HEK293 (cell line): ENCODE results near the gene CHST5.

Experiments used
- CTCF ChIA-PET: fragments of 350-600 bp; formaldehyde crosslinking; extraction: SDS; loops from one replicate; lab custom pipeline; 2021; ENCODE audit warnings: antibody characterized with exemption; lab: Yijun Ruan, JAX
- POLR2A ChIA-PET: fragments of 300-600 bp; formaldehyde crosslinking; extraction: SDS; loops from one replicate; lab custom pipeline; 2020; ENCODE audit warnings: antibody characterized with exemption, inconsistent platforms; lab: Yijun Ruan, JAX
- H3K27ac ChIP-seq: fragments of 200-500 bp; sonication (Bioruptor generic); 2 replicates; pipeline ENCODE4 v1.5.1; 2014; ENCODE audit warnings: low read depth, low read length, control low read depth, inconsistent platforms; ENCODE audit errors: extremely low read depth
- H3K36me3 ChIP-seq, 2 experiments: fragments of 200-500 bp in 1 of 2; sonication (Bioruptor generic) in 1 of 2; 1 replicate in 1 of 2; 2 replicates in 1 of 2; pipeline ENCODE4 v1.5.1; 2014 to 2017; ENCODE audit warnings: inconsistent platforms in 2 of 2, low read length in 2 of 2; ENCODE audit not compliant: control insufficient read depth in 2 of 2, insufficient read depth in 1 of 2
- H3K4me1 ChIP-seq: fragments of 200-500 bp; sonication (Bioruptor generic); 2 replicates; pipeline ENCODE4 v1.5.1; 2014; ENCODE audit warnings: mild to moderate bottlenecking, low read length, inconsistent platforms; ENCODE audit not compliant: control insufficient read depth, insufficient read depth
- H3K4me3 ChIP-seq: 2 replicates; pipeline ENCODE4 v1.5.1; 2011; ENCODE audit warnings: low read depth, mild to moderate bottlenecking, control low read depth, low read length, moderate library complexity
- H3K9me3 ChIP-seq: fragments of 200-500 bp; sonication (Bioruptor generic); 2 replicates; pipeline ENCODE4 v1.5.1; 2014; ENCODE audit warnings: low read depth, low read length, inconsistent platforms; ENCODE audit not compliant: control insufficient read depth, insufficient read depth
- MEIS1 ChIP-seq: sonication (generic); formaldehyde crosslinking; IDR thresholded peaks from 2 replicates; pipeline ENCODE4 v1.8.1; 2022; ENCODE audit warnings: missing genetic modification reagents, mild to moderate bottlenecking, borderline replicate concordance
- SP2 ChIP-seq: fragments of 450-650 bp; formaldehyde crosslinking; IDR thresholded peaks from 2 replicates; pipeline ENCODE4 v1.5.1; 2016; ENCODE audit warnings: missing biosample characterization, missing genetic modification characterization
- ZBTB1 ChIP-seq: fragments of 450-650 bp; formaldehyde crosslinking; IDR thresholded peaks from 2 replicates; pipeline ENCODE4 v1.5.1; 2016; ENCODE audit warnings: missing biosample characterization, missing genetic modification characterization
- ZEB2 ChIP-seq: fragments of 450-650 bp; formaldehyde crosslinking; IDR thresholded peaks from 2 replicates; pipeline ENCODE4 v1.5.1; 2016; ENCODE audit warnings: missing biosample characterization, missing genetic modification characterization
- ZFP41 ChIP-seq: fragments of 450-650 bp; formaldehyde crosslinking; IDR thresholded peaks from 2 replicates; pipeline ENCODE4 v1.5.1; 2016; ENCODE audit warnings: missing biosample characterization, missing genetic modification characterization, borderline replicate concordance
- ZNF19 ChIP-seq: fragments of 450-650 bp; formaldehyde crosslinking; IDR thresholded peaks from 2 replicates; pipeline ENCODE4; 2016; ENCODE audit warnings: missing biosample characterization, missing genetic modification characterization, low read depth
- ZNF239 ChIP-seq: fragments of 450-650 bp; formaldehyde crosslinking; IDR thresholded peaks from 2 replicates; pipeline ENCODE4 v1.5.1; 2016; ENCODE audit warnings: missing biosample characterization, missing genetic modification characterization
- ZNF426 ChIP-seq: fragments of 450-650 bp; formaldehyde crosslinking; IDR thresholded peaks from 2 replicates; pipeline ENCODE4 v1.5.1; 2017; ENCODE audit warnings: missing biosample characterization, missing genetic modification characterization, mild to moderate bottlenecking, inconsistent platforms, moderate library complexity
- ZNF610 ChIP-seq: fragments of 450-650 bp; formaldehyde crosslinking; IDR thresholded peaks from 2 replicates; pipeline ENCODE4 v1.5.1; 2016; ENCODE audit warnings: missing biosample characterization, missing genetic modification characterization, borderline replicate concordance
- ZNF660 ChIP-seq: fragments of 450-650 bp; IDR thresholded peaks from 2 replicates; pipeline ENCODE4 v1.5.1; 2018; ENCODE audit warnings: missing biosample characterization, mild to moderate bottlenecking, missing genetic modification characterization
- ZXDB ChIP-seq: fragments of 450-650 bp; formaldehyde crosslinking; IDR thresholded peaks from 2 replicates; pipeline ENCODE4 v1.5.1; 2016; ENCODE audit warnings: missing biosample characterization, missing genetic modification characterization
- TF ChIP-seq, protein P1 (sequence below): fragments of 450-650 bp; formaldehyde crosslinking; IDR thresholded peaks from 2 replicates; pipeline ENCODE4 v1.5.1; 2017; ENCODE audit warnings: missing biosample characterization, missing genetic modification characterization
- TF ChIP-seq, protein P2 (sequence below): fragments of 450-650 bp; formaldehyde crosslinking; IDR thresholded peaks from 2 replicates; pipeline ENCODE4; 2016; ENCODE audit warnings: missing biosample characterization, missing genetic modification characterization
- TF ChIP-seq, protein P3 (sequence below): fragments of 450-650 bp; formaldehyde crosslinking; IDR thresholded peaks from 2 replicates; pipeline ENCODE4 v1.5.1; 2016; ENCODE audit warnings: missing biosample characterization, missing genetic modification characterization
- TF ChIP-seq, protein P4 (sequence below): fragments of 450-650 bp; formaldehyde crosslinking; IDR thresholded peaks from 2 replicates; pipeline ENCODE4 v1.5.1; 2016; ENCODE audit warnings: missing biosample characterization, missing genetic modification characterization
- TF ChIP-seq, protein P5 (sequence below): fragments of 450-650 bp; formaldehyde crosslinking; IDR thresholded peaks from 2 replicates; pipeline ENCODE4 v1.5.1; 2016; ENCODE audit warnings: missing biosample characterization, missing genetic modification characterization, low read depth
- TF ChIP-seq, protein P6 (sequence below): fragments of 450-650 bp; formaldehyde crosslinking; IDR thresholded peaks from 2 replicates; pipeline ENCODE4 v1.5.1; 2017; ENCODE audit warnings: missing biosample characterization, missing genetic modification characterization

CHST5 gene

DNA sequence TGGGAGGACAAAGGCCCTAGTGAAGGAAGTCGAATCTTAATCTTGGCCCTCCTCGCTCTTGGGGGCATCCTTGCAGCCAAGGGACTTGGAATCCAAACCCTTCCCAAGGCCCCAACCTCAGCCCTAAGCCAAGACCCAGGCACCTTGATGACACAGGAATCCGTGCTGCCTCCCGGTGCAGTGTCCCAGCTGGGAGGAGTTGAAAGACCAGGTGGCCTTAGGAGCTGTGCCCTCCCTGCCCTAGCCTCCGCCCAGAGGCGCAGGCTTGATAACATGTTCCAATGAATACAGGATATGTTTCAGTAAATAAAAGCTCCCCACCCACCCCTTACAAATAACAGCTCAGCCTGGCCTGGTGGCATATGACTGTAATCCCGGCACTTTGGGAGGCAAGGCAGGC, at the start of gene CHST5:
Gene CHST5, minus strand, starts transcription at position 208 of the 400 bp plus-strand sequence. CDS start 5,724 bp downstream, outside the sequence.
- Histone ChIP-seq H3K9me3 (no peaks in the 10 kb centered on the region), H3K27ac (no peak within 1 kb of the TSS), H3K4me3 (no peak within 1 kb of the TSS), H3K36me3 (no peaks in the 10 kb centered on the region), H3K4me1 (no peaks in the 10 kb centered on the region)
- CTCF ChIA-PET = interaction anchor here (0.6 to 1.8 kb wide), 4 partner anchors 13 to 71 kb away, joined by 3 to 11 read pairs (median 4); no protein-coding TSS in a partner anchor
- TF ChIP-seq ZXDB (tag by site-specific recombination) = no peak
- TF ChIP-seq, protein P1, sequence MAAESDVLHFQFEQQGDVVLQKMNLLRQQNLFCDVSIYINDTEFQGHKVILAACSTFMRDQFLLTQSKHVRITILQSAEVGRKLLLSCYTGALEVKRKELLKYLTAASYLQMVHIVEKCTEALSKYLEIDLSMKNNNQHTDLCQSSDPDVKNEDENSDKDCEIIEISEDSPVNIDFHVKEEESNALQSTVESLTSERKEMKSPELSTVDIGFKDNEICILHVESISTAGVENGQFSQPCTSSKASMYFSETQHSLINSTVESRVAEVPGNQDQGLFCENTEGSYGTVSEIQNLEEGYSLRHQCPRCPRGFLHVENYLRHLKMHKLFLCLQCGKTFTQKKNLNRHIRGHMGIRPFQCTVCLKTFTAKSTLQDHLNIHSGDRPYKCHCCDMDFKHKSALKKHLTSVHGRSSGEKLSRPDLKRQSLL (tag by site-specific recombination) = no peak
- TF ChIP-seq ZNF610 = no peak
- TF ChIP-seq ZEB2 (tag by site-specific recombination) = no peak
- no peak for TF ChIP-seq ZBTB1 (tag by site-specific recombination)
- TF ChIP-seq ZNF19 (tag by site-specific recombination) = no peak
- TF ChIP-seq, protein P2, sequence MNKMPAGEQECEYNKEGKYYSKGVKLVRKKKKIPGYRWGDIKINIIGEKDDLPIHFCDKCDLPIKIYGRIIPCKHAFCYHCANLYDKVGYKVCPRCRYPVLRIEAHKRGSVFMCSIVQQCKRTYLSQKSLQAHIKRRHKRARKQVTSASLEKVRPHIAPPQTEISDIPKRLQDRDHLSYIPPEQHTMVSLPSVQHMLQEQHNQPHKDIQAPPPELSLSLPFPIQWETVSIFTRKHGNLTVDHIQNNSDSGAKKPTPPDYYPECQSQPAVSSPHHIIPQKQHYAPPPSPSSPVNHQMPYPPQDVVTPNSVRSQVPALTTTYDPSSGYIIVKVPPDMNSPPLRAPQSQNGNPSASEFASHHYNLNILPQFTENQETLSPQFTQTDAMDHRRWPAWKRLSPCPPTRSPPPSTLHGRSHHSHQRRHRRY (tag by site-specific recombination) = no peak
- TF ChIP-seq ZNF239 (tag by site-specific recombination) = no peak
- TF ChIP-seq, protein P3, sequence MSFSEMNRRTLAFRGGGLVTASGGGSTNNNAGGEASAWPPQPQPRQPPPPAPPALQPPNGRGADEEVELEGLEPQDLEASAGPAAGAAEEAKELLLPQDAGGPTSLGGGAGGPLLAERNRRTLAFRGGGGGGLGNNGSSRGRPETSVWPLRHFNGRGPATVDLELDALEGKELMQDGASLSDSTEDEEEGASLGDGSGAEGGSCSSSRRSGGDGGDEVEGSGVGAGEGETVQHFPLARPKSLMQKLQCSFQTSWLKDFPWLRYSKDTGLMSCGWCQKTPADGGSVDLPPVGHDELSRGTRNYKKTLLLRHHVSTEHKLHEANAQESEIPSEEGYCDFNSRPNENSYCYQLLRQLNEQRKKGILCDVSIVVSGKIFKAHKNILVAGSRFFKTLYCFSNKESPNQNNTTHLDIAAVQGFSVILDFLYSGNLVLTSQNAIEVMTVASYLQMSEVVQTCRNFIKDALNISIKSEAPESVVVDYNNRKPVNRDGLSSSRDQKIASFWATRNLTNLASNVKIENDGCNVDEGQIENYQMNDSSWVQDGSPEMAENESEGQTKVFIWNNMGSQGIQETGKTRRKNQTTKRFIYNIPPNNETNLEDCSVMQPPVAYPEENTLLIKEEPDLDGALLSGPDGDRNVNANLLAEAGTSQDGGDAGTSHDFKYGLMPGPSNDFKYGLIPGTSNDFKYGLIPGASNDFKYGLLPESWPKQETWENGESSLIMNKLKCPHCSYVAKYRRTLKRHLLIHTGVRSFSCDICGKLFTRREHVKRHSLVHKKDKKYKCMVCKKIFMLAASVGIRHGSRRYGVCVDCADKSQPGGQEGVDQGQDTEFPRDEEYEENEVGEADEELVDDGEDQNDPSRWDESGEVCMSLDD (tag by site-specific recombination) = no peak
- no peak for TF ChIP-seq ZFP41 (tag by site-specific recombination)
- TF ChIP-seq, protein P4, sequence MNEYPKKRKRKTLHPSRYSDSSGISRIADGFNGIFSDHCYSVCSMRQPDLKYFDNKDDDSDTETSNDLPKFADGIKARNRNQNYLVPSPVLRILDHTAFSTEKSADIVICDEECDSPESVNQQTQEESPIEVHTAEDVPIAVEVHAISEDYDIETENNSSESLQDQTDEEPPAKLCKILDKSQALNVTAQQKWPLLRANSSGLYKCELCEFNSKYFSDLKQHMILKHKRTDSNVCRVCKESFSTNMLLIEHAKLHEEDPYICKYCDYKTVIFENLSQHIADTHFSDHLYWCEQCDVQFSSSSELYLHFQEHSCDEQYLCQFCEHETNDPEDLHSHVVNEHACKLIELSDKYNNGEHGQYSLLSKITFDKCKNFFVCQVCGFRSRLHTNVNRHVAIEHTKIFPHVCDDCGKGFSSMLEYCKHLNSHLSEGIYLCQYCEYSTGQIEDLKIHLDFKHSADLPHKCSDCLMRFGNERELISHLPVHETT = no peak
- TF ChIP-seq ZNF660 (tag by site-specific recombination) = no peak
- no peak for TF ChIP-seq ZNF426 (tag by site-specific recombination)
- no peak for TF ChIP-seq MEIS1 (CRISPR knock-in tag)
- no peak for TF ChIP-seq SP2
- TF ChIP-seq, protein P5, sequence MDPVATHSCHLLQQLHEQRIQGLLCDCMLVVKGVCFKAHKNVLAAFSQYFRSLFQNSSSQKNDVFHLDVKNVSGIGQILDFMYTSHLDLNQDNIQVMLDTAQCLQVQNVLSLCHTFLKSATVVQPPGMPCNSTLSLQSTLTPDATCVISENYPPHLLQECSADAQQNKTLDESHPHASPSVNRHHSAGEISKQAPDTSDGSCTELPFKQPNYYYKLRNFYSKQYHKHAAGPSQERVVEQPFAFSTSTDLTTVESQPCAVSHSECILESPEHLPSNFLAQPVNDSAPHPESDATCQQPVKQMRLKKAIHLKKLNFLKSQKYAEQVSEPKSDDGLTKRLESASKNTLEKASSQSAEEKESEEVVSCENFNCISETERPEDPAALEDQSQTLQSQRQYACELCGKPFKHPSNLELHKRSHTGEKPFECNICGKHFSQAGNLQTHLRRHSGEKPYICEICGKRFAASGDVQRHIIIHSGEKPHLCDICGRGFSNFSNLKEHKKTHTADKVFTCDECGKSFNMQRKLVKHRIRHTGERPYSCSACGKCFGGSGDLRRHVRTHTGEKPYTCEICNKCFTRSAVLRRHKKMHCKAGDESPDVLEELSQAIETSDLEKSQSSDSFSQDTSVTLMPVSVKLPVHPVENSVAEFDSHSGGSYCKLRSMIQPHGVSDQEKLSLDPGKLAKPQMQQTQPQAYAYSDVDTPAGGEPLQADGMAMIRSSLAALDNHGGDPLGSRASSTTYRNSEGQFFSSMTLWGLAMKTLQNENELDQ (tag by site-specific recombination) = no peak
- TF ChIP-seq, protein P6, sequence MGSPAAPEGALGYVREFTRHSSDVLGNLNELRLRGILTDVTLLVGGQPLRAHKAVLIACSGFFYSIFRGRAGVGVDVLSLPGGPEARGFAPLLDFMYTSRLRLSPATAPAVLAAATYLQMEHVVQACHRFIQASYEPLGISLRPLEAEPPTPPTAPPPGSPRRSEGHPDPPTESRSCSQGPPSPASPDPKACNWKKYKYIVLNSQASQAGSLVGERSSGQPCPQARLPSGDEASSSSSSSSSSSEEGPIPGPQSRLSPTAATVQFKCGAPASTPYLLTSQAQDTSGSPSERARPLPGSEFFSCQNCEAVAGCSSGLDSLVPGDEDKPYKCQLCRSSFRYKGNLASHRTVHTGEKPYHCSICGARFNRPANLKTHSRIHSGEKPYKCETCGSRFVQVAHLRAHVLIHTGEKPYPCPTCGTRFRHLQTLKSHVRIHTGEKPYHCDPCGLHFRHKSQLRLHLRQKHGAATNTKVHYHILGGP (tag by site-specific recombination) = no peak
- POLR2A ChIA-PET = no interaction called here
